IPS DF 4.7 (cell line): ENCODE data around the gene KRT81.
"Not testable (repeated sequence)": the region's sequence is repeated elsewhere in the genome, so short reads cannot be mapped to it uniquely, and the experiment has no call there.

Source experiments
- DNase-seq: peaks from one replicate; pipeline ENCODE4 v3.0.0-alpha.2; 2013; ENCODE audit warnings: low spot score; ENCODE audit errors: extremely low read depth

KRT81 gene

DNA sequence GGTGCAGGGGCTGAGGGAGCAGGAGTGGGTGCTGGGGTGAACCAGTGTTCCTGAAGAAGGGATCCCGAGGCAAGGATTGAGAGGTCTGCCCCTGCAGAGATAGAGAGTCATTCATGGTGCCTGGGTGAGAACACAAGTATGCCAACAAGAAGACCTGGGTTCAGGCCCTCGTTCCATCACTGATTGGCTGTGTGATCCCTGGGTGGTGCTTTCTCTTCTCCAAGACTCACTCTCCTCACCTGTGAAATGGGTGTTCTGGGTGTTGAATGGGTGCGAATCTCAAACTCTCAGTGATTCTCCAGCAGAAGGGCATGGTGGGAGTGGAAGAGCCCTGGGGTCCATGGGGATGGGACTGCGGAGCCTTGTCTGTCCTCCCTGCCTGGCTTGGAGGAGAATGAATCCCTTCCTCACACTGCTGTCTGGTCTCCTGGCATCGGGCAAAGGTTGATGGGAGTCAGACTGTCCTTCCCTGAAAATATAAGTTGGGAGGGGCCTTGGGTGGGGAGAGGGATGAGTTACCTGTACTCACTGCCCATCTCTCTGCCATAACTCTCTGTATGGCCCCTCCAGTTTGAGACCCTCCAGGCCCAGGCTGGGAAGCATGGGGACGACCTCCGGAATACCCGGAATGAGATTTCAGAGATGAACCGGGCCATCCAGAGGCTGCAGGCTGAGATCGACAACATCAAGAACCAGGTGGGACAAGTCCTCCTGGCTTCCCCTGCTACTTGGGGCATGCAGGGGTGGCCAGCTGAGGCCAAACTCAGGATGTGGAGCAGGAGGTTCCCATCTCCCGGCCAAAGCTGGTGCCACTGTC lies 48.7 kb downstream of the KRT81 start:
- DNase-seq, result no peak

DNA sequence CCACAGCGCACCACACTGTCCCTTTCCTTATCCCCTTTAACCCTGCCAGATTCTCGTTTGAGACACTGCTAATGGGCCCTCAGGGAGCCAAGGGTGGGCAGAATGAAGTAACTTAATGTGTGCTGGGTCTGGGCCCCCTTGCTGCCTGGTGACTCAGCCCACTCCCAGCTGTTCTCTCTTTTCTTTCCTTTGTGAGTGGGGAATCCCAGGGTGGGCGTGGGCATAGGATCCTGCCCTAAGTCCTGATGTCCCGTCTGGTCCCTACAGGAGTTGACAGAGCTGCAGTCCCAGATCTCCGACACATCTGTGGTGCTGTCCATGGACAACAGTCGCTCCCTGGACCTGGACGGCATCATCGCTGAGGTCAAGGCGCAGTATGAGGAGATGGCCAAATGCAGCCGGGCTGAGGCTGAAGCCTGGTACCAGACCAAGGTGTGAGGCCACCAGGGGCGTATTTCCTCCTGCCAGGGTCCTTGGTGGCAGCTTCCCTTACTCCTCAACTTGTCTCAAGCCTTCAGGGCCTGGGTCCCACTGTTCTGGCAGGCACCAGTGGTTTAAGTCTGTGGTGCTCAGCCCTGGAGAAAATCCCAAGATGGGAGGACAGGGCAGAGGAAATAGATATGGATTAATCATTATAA lies 50.0 kb downstream of the KRT81 start:
- no peak for DNase-seq

DNA sequence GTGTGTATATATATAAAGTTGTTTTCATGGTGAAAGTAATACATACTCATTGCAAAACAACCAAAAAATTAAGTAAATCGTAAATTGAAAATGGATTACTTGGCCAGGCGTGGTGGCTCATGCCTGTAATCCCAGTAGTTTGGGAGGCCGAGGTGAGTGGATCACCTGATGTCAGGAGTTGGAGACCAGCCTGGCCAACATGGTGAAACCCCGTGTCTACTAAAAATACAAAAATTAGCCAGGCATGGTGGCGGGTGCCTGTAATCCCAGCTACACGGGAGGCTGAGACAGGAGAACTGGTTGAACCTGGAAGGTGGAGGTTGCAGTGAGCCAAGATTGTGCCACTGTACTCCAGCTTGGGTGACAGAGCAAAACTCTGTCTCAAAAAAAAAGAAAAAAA lies 51.1 kb downstream of the KRT81 start:
- DNase-seq, result not testable (repeated sequence)

DNA sequence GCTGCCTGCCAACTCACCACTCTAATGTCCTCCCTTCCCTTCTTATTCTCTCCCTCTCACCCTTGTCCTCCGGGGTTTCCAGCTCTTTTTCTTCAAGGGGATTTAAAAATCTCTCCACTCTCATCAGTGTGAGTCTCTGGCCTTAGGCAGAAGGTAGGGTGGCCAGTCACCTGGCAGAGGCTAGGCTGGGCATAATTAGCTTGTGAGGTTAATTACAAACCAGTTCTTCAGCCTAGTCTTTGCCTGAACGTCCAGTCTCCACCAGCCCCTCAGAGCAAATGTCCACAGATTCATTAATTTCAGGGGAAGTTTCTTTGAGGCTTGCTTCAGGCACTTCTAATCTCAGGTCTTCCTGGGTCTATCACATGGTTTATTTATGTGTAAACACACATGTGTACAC lies 51.6 kb downstream of the KRT81 start:
- DNase-seq, result no peak

DNA sequence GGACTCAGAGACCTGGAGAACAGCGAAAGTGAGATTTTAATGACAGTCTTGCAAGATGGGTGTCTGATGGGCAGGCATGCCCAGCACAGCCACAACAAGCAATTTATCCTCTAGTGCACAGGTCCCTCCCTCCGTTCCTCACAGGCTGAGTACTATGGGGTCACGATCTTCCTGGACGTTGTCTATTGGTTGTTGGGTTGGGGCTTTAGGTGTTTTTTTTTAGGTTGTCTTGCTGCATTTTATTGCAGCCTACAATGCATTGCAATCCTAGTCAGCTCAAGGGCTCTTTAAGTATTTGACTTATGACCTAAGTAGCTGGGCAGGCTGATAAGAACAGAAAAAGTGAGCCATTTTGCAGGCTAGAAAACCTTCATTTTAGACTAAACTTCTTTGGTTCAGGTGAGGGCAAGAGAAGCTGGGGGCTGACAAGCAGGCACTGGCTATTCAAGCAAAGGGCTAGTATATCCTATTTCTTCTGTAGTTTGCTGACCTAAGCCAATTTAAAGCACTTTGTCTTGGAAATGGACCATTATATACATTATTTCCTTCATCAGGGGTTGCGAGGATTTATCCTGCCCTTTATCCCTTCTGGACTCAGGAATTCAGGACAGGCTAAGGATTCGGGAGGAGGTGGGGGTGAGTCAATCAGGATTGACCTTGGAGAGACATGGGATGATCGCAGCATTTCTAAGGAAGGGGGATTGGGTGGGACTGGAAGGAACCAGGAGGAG lies 52.3 kb downstream of the KRT81 start:
- DNase-seq, result no peak

- no peak for DNase-seq
These were observed 53.0 kb downstream of the KRT81 start for GRCh38 chr12:52238207-52238840.

DNA sequence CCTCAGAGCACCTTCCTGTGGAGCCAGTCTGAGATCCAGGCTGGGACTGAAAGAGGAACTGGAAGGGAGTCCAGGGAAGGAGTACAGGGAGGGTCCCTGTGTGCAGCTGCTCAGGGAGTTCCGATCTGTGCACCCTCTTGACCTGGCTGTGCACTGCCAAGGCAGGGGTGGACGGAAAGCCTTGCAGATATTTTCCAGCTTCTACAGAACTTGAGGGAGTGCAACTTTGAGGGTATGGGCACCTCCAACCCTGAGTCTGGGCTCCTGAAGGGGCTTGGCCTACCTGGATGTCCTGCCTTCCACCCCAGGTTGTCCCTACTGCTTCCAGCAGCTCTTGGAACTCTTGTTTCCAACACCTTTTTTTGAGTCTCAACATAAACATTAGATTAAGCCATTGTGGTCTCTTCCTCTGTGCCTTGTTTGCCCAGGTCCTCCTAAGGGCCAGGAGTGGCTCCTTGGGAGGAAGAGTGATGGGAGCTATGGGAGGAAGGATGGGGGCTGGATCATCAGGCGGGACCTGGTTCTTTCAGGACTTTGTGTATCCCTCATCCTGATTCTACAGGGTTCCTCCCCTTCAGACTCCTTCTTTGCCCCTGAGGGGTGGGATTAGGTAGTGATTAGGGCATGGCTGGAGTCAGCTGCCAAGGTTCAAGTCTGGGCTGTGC lies 54.8 kb downstream of the KRT81 start:
- DNase-seq, result no peak
